Measurements from ENCODE around the gene PVALB. TPM values are rescaled to one million over a fixed set of nuclear protein-coding genes. Genes with fewer than 3 reads are reported as not detected.

Gene PVALB
- total RNA-seq, 1 donor from 2014 or later = not detected

DNA sequence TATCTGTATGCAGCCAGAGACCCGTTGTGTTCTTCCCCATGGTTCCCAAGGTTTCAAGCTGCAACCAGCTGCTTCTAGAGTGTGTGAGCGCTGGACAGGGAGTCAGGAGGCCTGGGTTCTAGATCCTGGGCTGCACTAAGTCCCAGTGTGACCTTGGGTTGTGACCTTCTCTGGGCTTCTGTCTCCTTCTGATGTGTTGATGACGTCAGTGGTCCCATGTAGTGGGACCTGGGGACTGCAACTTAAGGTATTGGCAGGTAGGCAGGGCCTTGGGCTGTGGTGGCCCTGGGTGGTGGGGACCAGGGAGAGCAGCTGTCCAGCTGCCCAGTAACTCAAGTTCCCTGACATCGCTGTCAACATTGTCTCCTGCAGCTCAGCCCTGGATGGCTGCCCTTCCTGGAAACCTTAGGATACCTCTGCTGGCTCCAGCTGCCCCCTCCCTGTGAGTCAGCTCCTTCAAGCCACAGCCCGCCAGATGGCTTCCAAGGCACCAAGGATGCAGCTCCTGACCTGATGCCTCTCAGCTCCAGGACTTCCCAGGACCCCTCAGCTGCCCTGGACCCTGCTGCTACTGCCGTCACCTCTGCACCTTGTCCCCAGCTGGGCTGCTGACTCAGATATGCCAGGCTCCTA is 1.3 kb upstream of the PVALB start:
- no peak for ATAC-seq
- intact Hi-C loops (cut with DNase I) = no loop called here
- DNase-seq (ENCODE audit: low spot score) = no peak

DNA sequence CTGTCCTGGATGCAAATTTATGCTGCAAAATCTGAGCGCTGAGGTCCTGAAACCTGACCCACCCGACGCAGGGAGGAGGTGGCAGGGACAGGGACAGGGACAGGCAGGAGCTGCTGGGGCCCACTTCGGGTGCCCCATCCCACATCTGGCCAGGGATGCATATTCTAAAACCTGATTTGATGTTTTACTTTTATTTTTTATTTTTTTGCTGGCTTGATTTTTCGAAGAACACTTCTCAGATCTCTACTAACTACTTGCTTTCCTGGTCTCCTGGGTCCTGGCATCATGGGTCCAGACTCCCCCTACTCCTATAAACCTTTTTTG is 652 bp upstream of the PVALB start:
- ATAC-seq (no peak), DNase-seq (ENCODE audit: low spot score) (no peak)
- intact Hi-C loops (cut with DNase I) = no loop called here

DNA sequence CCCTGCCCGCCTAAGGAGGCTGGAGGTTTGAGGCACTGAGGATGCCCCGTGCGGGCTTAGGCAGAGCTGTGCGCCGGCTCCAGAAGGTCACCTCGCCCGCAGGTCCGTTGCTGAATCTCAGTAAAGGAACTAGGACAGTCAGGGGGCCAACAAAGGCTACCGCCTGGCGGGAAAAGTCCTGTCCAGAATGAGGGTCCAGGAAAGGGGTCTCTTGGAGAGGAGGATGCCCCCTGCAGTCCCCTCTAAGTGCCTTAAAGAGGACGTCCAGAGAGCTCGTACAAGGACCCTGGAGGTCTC is 548 bp downstream of the PVALB start:
- intact Hi-C loops (cut with DNase I) = no loop called here
- DNase-seq (ENCODE audit: low spot score) = no peak
- ATAC-seq = no peak

DNA sequence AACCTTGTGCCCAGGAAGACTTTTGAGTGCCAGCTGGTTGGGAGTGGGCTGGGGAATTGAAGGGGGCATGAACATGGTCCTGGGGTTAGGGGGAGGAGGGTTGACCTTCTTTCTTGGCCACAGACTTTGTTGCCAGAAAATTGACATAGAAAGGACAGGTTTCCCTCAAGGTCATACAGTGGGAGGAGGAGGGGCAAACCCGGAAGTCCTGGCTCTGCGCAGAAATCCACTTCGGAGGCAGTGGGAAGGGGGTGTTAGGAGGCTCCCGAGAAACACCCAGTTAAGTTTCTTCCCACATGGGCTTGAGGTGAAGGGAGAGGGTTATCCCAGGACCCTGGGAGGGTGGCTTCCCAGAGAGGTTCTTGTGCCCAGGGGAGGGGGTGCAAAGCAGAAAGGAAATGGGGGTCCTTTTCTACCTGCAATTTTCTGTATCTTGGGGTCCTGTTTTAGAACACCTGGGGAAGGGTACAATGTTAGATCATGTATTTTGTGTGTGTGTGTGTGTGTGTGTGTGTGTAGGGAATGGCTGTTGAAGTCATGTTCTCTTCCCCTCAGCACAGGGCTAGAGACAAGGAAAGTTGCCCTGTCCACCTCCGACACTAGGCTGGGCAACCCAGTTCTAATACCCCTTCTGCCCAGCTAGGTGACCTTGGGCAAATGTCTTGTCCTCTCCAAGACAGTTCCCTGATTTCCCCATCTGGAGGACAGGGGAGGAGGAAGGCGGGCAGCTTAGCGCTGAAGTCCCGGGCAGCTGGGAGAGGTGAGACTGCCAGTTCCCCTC is 1.1 kb downstream of the PVALB start:
- no peak for ATAC-seq

DNA sequence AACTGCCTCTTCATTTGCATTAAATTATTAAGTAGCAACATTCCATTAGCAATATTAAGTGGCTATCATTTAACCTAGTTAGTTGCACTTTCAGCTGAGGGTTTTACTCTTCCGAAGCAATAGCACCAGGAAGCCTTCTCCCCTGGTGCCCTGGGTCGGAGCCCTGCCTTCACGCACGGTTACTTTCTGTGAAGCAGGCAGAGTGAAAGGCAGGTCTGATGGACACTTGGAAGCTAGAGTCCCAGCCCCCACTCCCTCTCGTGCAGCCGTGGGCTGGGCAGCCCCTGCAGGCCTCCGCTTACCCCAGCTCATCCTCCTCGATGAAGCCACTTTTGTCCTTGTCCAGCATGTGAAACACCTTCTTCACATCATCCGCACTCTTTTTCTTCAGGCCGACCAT is 2.0 kb downstream of the PVALB start:
- DNase-seq (ENCODE audit: low spot score) = no peak
- ATAC-seq = no peak
- intact Hi-C loops (cut with DNase I) = no loop called here

More for the DNA sequence above, 1.1 kb downstream of the PVALB start:
- intact Hi-C loops (cut with DNase I) = no loop called here
- no peak for DNase-seq (ENCODE audit: low spot score)

DNA sequence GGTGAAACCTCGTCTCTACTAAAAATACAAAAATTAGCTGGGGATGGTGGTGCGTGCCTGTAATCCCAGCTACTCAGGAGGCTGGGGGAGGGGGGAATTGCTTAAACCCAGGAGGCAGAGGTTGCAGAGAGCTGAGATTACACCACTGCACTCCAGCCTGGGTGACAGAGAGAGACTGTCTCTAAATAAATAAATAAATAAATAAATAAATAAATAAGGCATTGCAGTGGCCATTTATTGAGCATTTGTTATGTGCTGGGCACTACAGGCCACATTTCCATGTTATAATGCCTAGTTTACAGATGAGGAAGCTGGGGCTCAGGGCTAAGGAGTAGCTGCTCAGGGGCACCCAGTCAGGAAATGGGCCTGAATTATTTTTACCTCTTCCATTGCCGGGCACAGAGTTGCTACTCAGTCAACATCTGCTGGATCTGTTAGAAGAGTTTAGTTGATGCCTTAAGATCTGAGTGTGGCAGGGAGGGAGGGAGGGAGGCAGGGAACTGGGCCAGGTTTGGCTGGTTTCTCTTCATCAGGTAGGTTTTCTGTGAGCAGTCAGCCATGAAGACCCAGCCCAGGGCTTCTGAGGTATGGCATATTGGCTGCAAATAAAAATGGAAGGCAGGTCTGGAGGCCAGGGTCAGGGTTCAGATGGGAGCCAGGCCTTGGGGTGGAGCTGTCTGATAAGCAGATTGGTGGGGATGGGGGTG is 5.6 kb downstream of the PVALB start:
- intact Hi-C loops (cut with DNase I) = no loop called here
- ATAC-seq (no peak), DNase-seq (ENCODE audit: low spot score) (no peak)

DNA sequence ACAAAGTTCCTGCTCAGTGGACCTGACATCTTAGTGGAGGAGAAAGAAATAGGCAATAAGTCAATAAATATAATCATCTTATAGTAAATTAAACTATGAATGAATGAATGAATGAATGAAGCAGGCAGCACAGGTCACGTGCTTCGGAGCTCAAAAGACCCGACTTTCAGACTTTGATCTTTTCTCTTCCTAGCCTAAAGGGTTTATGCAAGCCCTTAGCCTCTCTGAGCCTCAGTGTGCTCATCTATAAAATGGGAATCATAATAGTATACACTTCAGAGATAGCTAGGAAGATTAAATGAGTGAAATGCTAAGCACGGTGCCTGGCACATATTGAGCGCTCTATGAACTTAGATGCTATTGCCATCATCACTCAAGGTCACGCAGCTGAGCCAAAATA is 7.5 kb downstream of the PVALB start:
- no peak for ATAC-seq
- intact Hi-C loops (cut with DNase I) = no loop called here
- DNase-seq (ENCODE audit: low spot score) = no peak

DNA sequence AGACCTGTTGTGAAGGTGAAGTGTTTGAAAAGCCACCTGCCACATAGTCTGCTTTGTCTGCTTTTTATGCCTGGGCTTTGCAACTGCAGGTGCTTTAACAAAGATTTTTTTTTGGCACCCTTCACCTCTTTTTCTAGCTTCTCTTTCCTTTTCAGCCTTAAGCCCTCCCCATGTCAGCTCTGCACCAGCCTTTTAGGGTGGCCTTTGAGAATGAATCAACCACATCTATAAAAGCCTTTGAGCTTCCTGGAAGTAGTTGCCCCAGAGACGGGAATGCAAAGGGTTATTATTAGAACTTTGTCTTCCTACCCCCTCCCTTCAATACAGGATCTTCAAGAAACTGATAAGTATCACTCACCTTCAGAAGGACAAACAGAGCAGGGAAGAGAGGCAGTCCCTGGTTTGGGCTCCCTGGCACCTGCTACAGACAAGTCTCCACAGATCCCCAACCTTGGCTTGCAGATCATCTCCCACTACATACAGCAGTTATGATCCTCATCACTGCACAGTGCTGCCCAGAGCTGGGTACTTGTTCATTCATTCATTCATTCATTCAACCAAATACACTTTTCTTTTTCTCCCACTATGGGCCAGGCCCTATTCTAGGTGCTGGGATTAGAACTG is 8.0 kb downstream of the PVALB start:
- no peak for ATAC-seq
- no peak for DNase-seq (ENCODE audit: low spot score)
- intact Hi-C loops (cut with DNase I) = no loop called here

DNA sequence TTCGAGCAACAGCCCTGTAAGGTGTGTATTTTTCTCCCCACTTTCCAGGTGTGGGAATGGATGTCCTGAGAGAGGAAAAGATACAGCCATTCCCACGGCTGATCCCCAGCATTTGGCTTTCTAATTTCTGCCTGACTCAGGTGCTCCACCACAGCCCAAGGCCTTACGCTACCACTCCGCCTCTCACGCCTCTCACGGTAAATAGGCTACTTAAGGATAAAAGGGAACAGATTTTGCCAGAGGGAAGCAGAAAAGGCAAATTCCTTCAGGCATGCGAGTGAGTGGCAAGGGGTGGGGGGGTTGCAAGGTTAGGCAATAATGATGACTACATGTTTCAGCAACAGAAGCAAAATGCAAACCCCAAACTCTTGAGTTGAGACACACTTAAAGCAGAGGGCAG is 9.2 kb downstream of the PVALB start:
- DNase-seq (ENCODE audit: low spot score) = no peak
- intact Hi-C loops (cut with DNase I) = no loop called here
- no peak for ATAC-seq

DNA sequence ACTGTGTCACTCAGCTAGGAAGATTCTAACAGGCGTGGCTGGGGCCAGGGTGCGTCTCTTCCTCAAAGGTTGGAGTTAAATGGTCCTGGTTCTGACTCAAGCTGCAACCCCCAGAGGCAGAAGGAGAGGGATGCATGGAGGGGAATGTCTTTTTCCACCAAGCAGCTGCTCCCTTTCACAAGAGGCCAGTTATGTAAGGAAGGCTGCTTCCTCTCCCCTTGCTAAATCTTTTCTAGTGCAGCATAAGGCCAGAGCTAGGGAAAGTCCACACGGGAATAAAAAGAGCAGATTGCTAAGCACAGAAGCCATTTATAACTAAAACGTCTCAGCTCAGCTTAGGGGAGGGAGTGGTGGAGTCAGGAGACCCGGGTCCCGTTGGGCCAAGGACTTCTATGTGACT is 10.0 kb downstream of the PVALB start:
- DNase-seq (ENCODE audit: low spot score) (no peak), ATAC-seq (no peak)
- intact Hi-C loops (cut with DNase I) = no loop called here

DNA sequence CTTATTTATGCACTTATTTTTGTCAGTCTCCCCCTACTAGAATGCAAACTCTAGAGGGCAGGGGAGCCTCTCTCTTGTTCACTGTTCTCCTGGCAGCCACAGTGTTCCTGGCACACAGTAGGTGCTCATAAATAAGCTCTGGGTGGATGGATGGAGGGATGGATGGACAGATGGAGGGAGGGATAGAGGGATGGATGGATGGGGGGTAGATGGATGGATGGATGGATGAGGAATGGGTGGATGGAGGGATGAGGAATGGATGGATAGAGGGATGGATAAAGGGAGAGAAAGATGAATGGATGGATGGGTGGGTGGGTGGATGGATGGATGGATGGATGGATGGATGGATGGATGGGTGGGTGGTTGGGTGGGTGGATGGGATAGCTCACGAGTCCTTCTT is 13.5 kb downstream of the PVALB start:
- no peak for DNase-seq (ENCODE audit: low spot score)
- no peak for ATAC-seq

DNA sequence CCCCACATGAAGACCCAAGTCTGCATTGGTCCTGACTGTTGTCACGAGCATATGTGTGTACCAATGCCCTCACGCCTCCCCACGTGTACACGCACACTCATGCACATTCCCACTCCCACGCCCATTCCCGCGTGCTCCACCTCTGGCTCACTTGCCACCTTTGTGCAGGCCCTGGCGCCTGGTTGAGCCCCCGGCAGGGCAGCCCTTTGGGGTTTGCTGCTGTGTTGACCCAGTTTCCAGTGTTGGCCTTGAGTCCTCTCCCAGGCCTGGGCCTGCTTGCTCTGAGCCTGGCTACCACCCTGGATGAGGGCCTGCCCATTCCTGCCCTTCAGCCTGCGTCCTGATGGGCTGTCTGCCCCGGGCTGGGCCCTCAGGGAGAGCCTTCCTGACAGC is 18.2 kb downstream of the PVALB start:
- intact Hi-C loops (cut with DNase I) = no loop called here
- no peak for ATAC-seq
- DNase-seq (ENCODE audit: low spot score) = no peak

More for the DNA sequence above, 13.5 kb downstream of the PVALB start:
- intact Hi-C loops (cut with DNase I) = no loop called here

DNA sequence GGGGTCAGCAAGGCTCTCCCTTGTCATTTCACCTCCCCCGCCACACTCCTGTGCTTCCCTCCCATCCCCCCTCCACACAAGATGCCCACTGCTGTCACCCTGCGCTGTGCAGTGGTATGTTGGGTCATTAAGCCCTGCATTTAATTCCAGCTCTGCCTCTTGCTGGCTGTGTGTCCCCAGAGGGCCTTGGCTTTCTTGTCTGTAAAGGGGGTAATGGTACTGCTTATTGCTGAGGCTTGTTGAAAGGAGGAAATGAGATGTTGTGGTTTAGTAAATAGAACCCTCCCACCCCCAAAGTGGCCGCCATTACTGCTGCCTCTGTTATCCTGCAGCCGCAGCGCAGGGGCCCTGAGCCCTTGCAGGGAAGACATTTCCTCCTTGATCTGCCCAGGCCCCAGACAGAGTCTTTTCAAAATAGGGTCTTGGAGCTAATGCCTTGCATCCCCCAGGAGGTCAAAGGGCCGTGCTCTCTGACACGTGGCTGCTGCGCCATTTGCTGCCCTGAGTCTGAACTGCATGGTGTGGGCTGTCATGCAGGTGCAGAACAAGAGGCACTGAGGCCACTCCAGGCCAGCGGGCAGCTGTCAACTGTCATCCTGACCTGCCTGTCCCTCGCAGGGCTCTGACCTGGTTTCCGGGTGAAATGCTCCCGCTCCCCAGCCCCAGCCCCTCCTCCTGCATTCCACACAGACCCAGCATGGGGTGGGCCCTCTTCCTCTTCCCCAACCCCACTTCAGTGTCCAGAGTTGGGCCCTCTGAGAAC is 18.7 kb downstream of the PVALB start:
- intact Hi-C loops (cut with DNase I) = no loop called here
- ATAC-seq (no peak), DNase-seq (ENCODE audit: low spot score) (no peak)

DNA sequence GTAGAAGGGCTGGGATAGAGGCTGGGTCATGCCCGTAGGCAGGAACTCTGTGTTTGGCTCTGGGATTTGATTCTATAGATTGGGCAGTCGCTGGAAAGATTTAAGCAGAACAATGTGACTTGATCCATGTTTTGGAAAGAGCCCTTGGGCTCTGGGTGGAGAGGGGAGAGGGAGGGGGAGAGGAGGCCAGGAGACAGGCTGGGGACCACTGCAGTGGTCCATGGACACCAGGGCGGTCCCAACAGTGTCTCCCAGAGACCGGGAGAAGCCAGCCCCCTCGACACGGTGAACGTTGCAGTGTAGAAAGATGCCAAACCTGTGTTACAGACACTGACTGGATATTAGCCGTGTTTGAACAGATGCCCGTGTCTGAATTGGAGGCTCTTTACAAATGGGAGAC is 19.5 kb downstream of the PVALB start:
- intact Hi-C loops (cut with DNase I) = no loop called here
- no peak for DNase-seq (ENCODE audit: low spot score)
- no peak for ATAC-seq

DNA sequence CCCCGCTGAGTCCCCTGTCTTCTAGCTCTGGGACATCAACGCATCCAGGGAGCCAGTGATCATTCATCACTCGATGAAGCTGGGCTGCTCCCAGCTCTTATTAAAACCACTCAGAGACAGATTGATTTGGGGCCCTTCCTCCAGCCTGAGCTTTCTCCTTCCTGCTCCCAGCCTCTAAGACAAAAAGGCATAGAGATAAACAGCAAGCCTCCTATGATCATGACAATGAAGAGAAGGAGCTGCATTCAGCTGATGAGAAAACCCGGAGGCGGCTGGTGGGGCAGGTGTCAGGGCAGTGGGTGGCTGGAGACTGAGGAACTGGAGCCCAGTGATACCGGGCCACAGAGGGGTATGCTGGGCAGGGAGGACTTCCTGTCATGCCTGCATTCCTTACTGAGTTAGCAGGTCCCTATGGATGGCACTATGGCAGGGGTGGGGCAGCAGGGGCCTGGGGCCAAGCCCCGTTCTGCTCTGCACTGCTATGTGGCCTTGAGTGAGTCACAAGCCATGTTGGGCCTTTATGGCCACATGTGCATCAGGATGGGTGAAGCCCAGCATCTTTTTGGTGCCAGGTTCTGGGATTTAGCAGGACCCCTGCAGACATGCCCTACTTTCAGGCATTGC is 20.2 kb downstream of the PVALB start:
- DNase-seq (ENCODE audit: low spot score) = no peak
- ATAC-seq = no peak
- intact Hi-C loops (cut with DNase I) = no loop called here

DNA sequence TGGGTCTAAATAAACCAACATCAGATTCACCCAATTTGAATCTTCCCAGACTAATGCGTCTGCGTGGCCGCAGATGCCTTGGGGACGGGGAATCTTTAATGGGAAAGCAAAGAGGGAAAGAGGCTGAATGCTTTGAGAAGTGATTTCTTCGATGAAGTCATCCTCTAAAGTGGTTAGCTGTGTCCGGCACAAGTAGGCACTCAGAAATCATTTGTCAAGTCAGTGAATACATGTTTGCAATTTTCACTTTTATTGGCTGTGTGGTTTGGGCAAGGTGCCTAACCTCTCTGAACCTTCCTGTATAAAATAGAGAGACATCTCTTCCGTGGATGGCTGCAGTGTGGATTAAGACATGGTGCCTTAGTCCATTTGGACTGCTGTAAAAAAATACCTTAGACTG is 21.2 kb downstream of the PVALB start:
- no peak for DNase-seq (ENCODE audit: low spot score)
- no peak for ATAC-seq
- intact Hi-C loops (cut with DNase I) = no loop called here

DNA sequence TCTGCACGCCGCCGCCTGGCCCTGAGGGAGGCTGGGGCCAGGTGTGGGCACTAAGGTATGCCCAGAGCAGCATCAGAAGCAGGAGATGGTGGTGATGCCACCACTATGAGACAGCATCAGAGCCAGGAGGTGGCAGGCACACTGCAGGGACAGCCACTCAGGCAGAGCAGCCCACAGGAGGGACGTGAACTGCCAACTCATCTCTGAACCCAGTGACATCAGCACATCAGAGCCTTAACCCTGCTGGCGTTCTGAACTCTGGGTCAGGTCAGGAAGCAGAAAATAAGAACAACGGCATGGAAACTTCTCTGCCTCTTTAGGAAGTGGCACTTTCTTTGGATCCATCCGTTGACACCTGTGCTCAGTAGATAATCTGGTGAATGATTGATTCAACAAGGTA is 26.2 kb downstream of the PVALB start:
- DNase-seq (ENCODE audit: low spot score) (no peak), ATAC-seq (no peak)
- intact Hi-C loops (cut with DNase I) = no loop called here

DNA sequence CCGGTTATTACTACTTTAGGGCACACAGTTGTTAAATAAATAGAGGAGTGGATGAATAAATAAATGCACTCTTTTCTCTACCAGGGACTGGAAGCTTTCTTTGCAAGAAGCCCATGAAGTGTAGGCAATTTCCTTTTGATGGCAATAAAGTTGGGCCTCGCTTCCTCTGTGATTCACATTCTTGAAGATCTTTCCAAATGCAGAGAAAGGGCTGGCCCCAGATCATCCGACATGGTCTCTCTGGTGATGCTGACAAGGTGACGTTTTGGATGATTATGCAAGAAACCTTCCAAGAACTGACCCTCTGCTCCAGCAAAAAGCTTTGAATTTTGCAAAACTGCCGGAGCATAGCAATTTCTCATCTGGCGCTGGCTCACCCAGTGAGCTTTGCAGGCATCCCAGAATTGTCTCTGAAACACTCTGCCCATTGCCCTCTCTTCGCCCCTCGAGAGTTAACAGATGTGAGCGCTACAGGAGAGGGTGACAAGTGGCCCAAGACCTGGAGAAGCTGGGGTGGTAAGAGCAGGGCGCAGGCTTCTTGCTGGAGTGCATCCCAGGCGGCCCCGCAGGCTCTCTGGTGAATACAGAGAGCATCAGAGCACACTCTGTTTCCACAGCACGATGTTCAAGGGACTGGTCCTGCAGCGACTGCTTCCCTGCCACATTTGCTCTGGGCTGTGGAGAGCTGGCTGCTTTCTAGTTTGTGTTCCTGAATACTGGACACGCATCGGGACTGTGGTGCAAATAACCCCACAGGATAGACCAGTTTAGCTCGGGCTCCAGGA is 29.4 kb downstream of the PVALB start:
- no peak for ATAC-seq

More for the DNA sequence above, 29.4 kb downstream of the PVALB start:
- DNase-seq (ENCODE audit: low spot score) = no peak
- intact Hi-C loops (cut with DNase I) = loop anchor here (5.0 kb wide), 1 partner anchor 410 kb away; no protein-coding TSS in a partner anchor

Measured in sciatic nerve (tissue), 2 donors.